GM18861 (cell line): ENCODE data around the gene NCOA7.
"Not testable (repeated sequence)": the region's sequence is repeated elsewhere in the genome, so short reads cannot be mapped to it uniquely, and the experiment has no call there.

Experiments used
- ATAC-seq: cut with Tn5 transposase; IDR thresholded peaks from one replicate; pipeline ENCODE4 v1.9.1; 2021; ENCODE audit not compliant: unreplicated experiment

Gene NCOA7

DNA sequence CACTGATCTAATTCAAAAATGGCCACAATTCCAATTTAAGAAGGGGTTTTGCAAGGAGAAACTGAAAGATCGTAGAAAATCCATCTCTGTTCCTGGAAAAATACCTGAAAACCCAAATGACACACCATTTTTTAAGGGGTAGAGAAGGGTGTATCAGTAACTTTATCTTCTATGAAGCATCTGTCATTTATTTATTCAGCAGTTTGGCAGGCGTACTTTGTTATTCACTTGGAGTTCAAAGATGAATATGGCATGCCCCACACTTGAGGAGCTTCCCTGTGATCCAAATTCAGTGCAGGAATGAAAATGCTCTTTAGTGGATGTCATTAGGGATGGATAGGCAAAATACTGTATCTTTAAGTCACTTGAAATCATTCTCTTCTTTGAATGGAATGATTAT lies 173.1 kb downstream of the NCOA7 start:
- ATAC-seq, result no peak

DNA sequence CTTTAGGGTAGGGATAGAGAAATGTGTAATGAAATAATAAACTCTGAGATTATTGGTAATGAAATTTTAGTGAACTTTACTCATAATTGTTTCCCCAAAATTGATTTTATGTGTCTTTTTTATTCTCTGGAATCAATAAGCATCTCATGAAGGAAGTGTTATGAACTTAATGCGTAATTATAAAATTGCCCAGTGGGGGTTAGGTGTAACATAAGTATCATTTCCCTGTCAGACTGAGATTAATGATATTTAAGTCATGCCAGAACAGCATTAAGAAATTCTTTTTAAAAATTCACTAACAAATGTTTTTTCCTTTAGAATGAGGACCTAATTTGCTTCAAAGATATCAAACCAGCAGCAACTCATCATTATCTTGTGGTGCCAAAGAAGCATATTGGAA lies 175.8 kb downstream of the NCOA7 start:
- no peak for ATAC-seq

DNA sequence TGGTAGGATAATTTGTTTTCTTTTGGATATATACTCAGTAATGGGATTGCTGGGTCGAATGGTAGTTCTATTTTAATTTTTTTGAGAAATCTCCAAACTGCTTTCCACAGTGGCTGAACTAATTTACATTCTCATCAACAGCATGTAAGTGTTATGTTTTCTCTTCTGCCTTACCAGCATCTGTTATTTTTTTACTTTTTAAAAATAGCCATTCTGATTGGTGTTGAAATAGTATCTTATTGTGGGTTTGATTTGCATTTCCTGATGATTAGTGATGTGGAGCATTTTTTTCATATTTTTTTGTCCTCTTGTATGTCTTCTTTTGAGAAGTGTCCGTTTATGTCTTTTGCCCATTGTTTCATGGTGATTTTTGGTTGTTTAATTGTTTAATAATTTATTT lies 177.7 kb downstream of the NCOA7 start:
- no peak for ATAC-seq

- no peak for ATAC-seq
These were observed 180.0 kb downstream of the NCOA7 start for GRCh38 chr6:125970760-125971159.

DNA sequence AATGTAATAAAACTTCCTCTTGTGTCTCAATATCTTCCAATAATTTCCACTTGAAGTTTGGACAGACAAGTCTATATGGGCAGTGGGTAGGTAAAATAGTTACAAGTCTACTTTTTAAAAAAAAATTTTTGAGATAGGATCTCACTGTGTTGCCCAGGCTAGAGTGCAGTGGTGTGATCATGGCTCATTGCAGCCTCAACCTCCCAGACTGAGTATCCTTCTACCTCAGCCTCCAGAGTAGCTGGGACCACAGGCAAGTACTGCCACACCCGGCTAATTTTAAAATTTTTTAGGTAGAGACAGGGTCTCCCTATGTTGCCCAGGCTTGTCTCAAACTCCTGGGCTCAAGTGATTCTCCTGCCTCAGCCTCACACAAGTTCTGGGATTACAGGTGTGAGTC lies 181.7 kb downstream of the NCOA7 start:
- not testable (repeated sequence) for ATAC-seq

DNA sequence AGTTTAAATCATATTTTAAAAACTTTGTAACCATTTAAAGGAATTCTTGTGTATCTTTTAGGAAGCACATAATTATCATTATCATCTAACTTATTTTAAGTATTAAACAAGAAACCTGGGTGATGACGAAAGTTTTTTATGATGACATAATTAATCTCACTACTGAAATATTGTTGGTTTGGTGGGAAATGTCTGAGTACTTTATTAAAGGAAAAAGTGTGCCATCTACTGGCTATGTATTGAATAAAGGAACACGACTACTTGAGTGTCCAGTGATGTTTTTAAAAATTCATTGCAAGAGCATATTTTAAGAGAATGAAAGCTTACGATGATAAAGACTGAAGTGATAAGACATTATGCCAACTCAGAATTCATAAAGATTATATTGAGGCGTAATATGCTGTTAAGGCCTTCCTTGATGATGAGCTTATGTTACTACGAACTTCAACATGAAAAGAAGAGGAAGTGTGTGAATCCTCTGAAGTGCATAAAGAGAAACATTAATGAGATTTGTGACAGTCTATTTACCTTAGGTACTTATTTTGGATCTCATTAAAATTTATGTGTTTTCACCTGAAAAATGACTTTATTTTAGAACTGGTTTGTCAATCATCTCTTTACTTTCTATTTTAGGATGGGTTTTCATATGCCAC lies 183.6 kb downstream of the NCOA7 start:
- ATAC-seq, result peak; percentile 58

DNA sequence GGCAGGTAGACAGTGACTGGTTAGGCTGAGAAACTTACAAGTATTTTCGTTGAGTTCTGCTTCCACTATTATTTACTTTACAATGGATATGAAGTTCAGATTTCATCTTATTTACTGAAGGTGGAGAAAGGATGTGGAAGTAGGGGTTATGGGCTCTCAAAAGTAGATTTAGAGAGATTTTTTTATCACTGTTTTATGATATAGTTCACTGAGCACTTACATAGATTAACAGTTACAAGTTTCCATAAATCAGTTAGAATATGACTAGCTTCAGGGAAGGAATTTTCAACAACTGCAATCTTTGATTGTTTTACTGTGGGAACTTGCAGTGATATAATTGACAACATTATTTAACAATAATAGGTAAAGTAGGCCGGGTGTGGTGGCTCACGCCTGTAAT lies 188.3 kb downstream of the NCOA7 start:
- no peak for ATAC-seq
